ENCODE measurements around the gene CRYBG2.

Gene CRYBG2

GRCh38 chr1:26356106-26356505 is 2.2 kb upstream of the CRYBG2 start:
- no peak overlapping the region for H3K4me3 ChIP-seq (ENCODE audit: control insufficient read depth, low read depth, low read length)
- no peak for TF ChIP-seq CTCF (conservative IDR thresholded peaks at IDR 0.05; ENCODE audit: control insufficient read depth, insufficient read depth, low read depth, low read length)
- DNase-seq (ENCODE audit: low read depth) = no peak

- TF ChIP-seq CTCF (conservative IDR thresholded peaks at IDR 0.05; ENCODE audit: control insufficient read depth, insufficient read depth, low read depth, low read length) = no peak
- H3K4me3 ChIP-seq (ENCODE audit: control insufficient read depth, low read depth, low read length) = no peak overlapping the region
- DNase-seq (ENCODE audit: low read depth) = no peak
Measured at GRCh38 chr1:26354972-26355371, 1.0 kb upstream of the CRYBG2 start.

- TF ChIP-seq CTCF (conservative IDR thresholded peaks at IDR 0.05; ENCODE audit: control insufficient read depth, insufficient read depth, low read depth, low read length) = no peak
- no peak overlapping the region for H3K4me3 ChIP-seq (ENCODE audit: control insufficient read depth, low read depth, low read length)
- DNase-seq (ENCODE audit: low read depth) = no peak
Measured at GRCh38 chr1:26353210-26353859, 595 bp downstream of the CRYBG2 start.

- no peak for DNase-seq (ENCODE audit: low read depth)
- H3K4me3 ChIP-seq (ENCODE audit: control insufficient read depth, low read depth, low read length) = no peak overlapping the region
- TF ChIP-seq CTCF (conservative IDR thresholded peaks at IDR 0.05; ENCODE audit: control insufficient read depth, insufficient read depth, low read depth, low read length) = no peak
Measured at GRCh38 chr1:26352338-26352679, 1.6 kb downstream of the CRYBG2 start.

GRCh38 chr1:26351590-26352337 is 2.2 kb downstream of the CRYBG2 start:
- peak; percentile 53 for DNase-seq (ENCODE audit: low read depth)
- no peak for TF ChIP-seq CTCF (conservative IDR thresholded peaks at IDR 0.05; ENCODE audit: control insufficient read depth, insufficient read depth, low read depth, low read length)
- H3K4me3 ChIP-seq (ENCODE audit: control insufficient read depth, low read depth, low read length) = no peak overlapping the region

GRCh38 chr1:26350701-26351589 is 3.0 kb downstream of the CRYBG2 start:
- DNase-seq (ENCODE audit: low read depth) = peak; percentile 15
- H3K4me3 ChIP-seq (ENCODE audit: control insufficient read depth, low read depth, low read length) = no peak overlapping the region
- TF ChIP-seq CTCF (conservative IDR thresholded peaks at IDR 0.05; ENCODE audit: control insufficient read depth, insufficient read depth, low read depth, low read length) = no peak

Measured in fibroblast of mammary gland (primary cell).